GM21576 (cell line): ENCODE measurements around the gene SOX2.

Experiments used
- ATAC-seq: cut with Tn5 transposase; IDR thresholded peaks from one replicate; pipeline ENCODE4 v1.9.1; 2021; ENCODE audit warnings: mild to moderate bottlenecking, moderate library complexity; ENCODE audit not compliant: unreplicated experiment

Gene SOX2

GRCh38 chr3:181704421-181705085 is 7.2 kb upstream of the SOX2 start:
- no peak for ATAC-seq

- no peak for ATAC-seq
These were observed 6.6 kb upstream of the SOX2 start for GRCh38 chr3:181705086-181705480.

- ATAC-seq = no peak
These were observed 3.7 kb upstream of the SOX2 start for GRCh38 chr3:181707980-181708379.

GRCh38 chr3:181709537-181710279 is 2.0 kb upstream of the SOX2 start:
- peak; percentile 42 for ATAC-seq

- no peak for ATAC-seq
These were observed 1.1 kb upstream of the SOX2 start for GRCh38 chr3:181710345-181711291.

GRCh38 chr3:181712226-181712552 is 464 bp downstream of the SOX2 start:
- ATAC-seq = no peak

GRCh38 chr3:181712553-181713279 is 991 bp downstream of the SOX2 start:
- ATAC-seq = no peak

GRCh38 chr3:181713280-181713647 is 1.5 kb downstream of the SOX2 start:
- no peak for ATAC-seq

GRCh38 chr3:181713676-181714612 is 2.2 kb downstream of the SOX2 start:
- no peak for ATAC-seq

- no peak for ATAC-seq
These were observed 4.0 kb downstream of the SOX2 start for GRCh38 chr3:181715571-181716340.

GRCh38 chr3:181716966-181717365 is 5.2 kb downstream of the SOX2 start:
- ATAC-seq = no peak

GRCh38 chr3:181717549-181718171 is 5.9 kb downstream of the SOX2 start:
- no peak for ATAC-seq

GRCh38 chr3:181718369-181718768 is 6.6 kb downstream of the SOX2 start:
- ATAC-seq = no peak

GRCh38 chr3:181718987-181719911 is 7.5 kb downstream of the SOX2 start:
- ATAC-seq = no peak

GRCh38 chr3:181719991-181720680 is 8.4 kb downstream of the SOX2 start:
- ATAC-seq = no peak

GRCh38 chr3:181721046-181721875 is 9.5 kb downstream of the SOX2 start:
- no peak for ATAC-seq
